Activated CD4-positive, alpha-beta T cell treated with anti-CD3 and anti-CD28 coated beads, Interleukin-2, Interleukin-4, amounts not matched to agents 100 ng/mL and 50 ng/mL, durations not matched to agents 16 hours and 8 hours (primary cell): ENCODE results near the gene OSBP2.
A peak's percentile ranks its signal among the peaks of the same experiment; 100 is the strongest.

Source experiments
- DNase-seq: peaks from one replicate; pipeline ENCODE4 v3.0.0-alpha.2; 2020; ENCODE audit warnings: low spot score

Gene OSBP2

GRCh38 chr22:30843245-30843644 lies 148.6 kb downstream of the OSBP2 start:
- no peak for DNase-seq

- DNase-seq: no peak
Measured at GRCh38 chr22:30847583-30847982, 152.9 kb downstream of the OSBP2 start.

- no peak for DNase-seq
Measured at GRCh38 chr22:30855266-30855665, 160.6 kb downstream of the OSBP2 start.

- no peak for DNase-seq
Measured at GRCh38 chr22:30855677-30856518, 161.2 kb downstream of the OSBP2 start.

GRCh38 chr22:30856741-30857502 lies 162.2 kb downstream of the OSBP2 start:
- DNase-seq: no peak

GRCh38 chr22:30857791-30858190 lies 163.1 kb downstream of the OSBP2 start:
- no peak for DNase-seq

GRCh38 chr22:30858976-30859713 lies 164.5 kb downstream of the OSBP2 start:
- no peak for DNase-seq

- no peak for DNase-seq
Measured at GRCh38 chr22:30859714-30860095, 165.0 kb downstream of the OSBP2 start.

- DNase-seq: no peak
Measured at GRCh38 chr22:30860176-30861105, 165.8 kb downstream of the OSBP2 start.

GRCh38 chr22:30861131-30861530 lies 166.5 kb downstream of the OSBP2 start:
- DNase-seq: no peak

GRCh38 chr22:30861688-30862552 lies 167.2 kb downstream of the OSBP2 start:
- no peak for DNase-seq

- DNase-seq: no peak
Measured at GRCh38 chr22:30863081-30863833, 168.6 kb downstream of the OSBP2 start.

GRCh38 chr22:30864441-30865420 lies 170.1 kb downstream of the OSBP2 start:
- no peak for DNase-seq

- no peak for DNase-seq
Measured at GRCh38 chr22:30865656-30866055, 171.0 kb downstream of the OSBP2 start.

GRCh38 chr22:30866216-30866615 lies 171.5 kb downstream of the OSBP2 start:
- DNase-seq: no peak

- peak; percentile 2 for DNase-seq
Measured at GRCh38 chr22:30866811-30867271, 172.2 kb downstream of the OSBP2 start.

GRCh38 chr22:30867746-30868662 lies 173.3 kb downstream of the OSBP2 start:
- DNase-seq: no peak
